Left lobe of liver (tissue), 2 donors: ENCODE results near the gene MAP1LC3A. TPM values are rescaled to one million over a fixed set of nuclear protein-coding genes. Genes with fewer than 3 reads are reported as not detected.

Experiments
- ATAC-seq: fragments of 200-7000 bp; cut with Tn5 transposase; one replicate; pipeline ENCODE4 v1.9.1; 2020; ENCODE audit warnings: mild to moderate bottlenecking, moderate library complexity
- DNase-seq: peaks from one replicate; pipeline ENCODE4 v3.0.0-alpha.2; 2020; ENCODE audit warnings: low spot score
- total RNA-seq: library from RNA; stranded (reverse); gene quantifications from one replicate; pipeline ENCODE4 v1.2.1, GENCODE V29; 2021
- donor health status: DM: no; HTN: no; CAD: no; lungs with moderate emphysema.
- donor health status: DM: no; HTN: yes; CAD: no.

The MAP1LC3A gene
- total RNA-seq, 1 donor from 2014 or later = 24.2 TPM

GRCh38 chr20:34547844-34548613, 10.5 kb upstream of the MAP1LC3A start:
- ATAC-seq (no peak), DNase-seq (no peak)

DNA sequence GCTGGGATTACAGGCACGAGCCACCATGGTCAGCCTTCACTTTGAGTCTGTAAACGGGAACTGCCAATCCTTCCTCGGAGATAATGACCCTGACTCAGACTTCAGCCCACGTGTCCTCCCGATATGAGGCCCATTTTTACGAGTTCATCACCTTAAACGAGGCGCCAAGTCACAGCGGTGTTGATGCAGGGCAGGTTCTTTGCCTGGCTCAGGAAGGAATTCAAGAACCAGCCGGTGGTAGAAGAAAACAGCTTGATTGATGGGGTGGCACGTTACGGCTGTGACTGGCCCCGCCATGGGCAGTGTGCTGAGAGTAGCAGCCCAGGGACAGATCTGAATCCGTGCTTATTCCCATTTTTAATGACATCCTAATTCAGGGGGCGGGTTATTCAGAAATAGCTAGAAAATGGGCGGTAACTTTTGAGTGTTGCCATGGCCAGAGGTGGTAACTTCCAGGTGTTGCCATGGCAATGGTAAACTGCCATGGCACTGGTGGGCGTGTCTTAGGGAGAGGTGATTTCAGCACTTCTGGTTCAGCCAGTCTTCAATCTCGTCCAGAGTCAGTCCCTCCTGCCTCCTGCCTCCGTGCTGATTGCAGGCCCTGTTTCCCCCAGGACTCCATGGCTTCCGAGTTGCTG, 9.1 kb upstream of the MAP1LC3A start:
- DNase-seq (no peak), ATAC-seq (no peak)

- DNase-seq (no peak), ATAC-seq (no peak)
Measured at GRCh38 chr20:34549929-34550305, 8.6 kb upstream of the MAP1LC3A start.

DNA sequence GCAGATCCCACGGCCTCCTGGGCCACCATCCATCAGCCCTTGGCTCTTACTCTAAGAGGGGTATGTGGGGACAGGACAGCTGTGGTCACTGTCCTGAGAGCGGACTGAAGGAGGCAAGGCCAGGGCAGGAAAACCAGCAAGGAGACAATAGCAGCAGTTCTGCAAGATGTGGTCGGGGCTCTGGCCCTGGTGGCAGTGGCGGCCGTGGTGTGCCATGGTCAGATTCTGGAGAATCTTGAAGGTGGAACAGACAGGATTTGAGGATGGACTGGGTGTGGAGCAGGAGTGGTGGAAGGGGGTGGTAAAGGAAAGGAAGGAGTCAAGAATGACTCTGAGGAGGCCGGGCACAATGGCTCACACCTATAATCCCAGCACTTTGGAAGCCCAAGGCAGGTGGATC, 5.9 kb upstream of the MAP1LC3A start:
- DNase-seq (no peak), ATAC-seq (no peak)

GRCh38 chr20:34553366-34553867, 5.1 kb upstream of the MAP1LC3A start:
- DNase-seq (peak; percentile 86), ATAC-seq (peak; percentile 86)

DNA sequence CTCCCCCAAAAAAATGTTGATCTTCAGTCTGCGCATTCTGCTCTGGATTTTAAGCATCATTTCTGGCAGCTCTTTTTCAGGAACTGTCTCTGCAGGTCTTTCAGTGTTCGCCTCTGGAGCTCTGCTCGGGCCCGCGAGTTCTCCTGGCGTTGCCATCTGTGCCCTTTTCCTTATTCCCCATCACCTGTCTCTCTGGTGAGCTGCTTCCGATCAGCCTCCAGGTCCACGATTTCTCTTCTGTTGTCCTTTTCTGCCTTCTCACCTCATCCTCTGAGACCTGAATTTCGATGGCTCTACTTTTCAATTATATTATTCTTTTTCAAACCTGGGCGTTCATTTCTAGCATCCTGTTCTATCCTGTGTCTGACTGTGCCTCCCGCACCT, 590 bp upstream of the MAP1LC3A start:
- ATAC-seq (no peak), DNase-seq (no peak)

DNA sequence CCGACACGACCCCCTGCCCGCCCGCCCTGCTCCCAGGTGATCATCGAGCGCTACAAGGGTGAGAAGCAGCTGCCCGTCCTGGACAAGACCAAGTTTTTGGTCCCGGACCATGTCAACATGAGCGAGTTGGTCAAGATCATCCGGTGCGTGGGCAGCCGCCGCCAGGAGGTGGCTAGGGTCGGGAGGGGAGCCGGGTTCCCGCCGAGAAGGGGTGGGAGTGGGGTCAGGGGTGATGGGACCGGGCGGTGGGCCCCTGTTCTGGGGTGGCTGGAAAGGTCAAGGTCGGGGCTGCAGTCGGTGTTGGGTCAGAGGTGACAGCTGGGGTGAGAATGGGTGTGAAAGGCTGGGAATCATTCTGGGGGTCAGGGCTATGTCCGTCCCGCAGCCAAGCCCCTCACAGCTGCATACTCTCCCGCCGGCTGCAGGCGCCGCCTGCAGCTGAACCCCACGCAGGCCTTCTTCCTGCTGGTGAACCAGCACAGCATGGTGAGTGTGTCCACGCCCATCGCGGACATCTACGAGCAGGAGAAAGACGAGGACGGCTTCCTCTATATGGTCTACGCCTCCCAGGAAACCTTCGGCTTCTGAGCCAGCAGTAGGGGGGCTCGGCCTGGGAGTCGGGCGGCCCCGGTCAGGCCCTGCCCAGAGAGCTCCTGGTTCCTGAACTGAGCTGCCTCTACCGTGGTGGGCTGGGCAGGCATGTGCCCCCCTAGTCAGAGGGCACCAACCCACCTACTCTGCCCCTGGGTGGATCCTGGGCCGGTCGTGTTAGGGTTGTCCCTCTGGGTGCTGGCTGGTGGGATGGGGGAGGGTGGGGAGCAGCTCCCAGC, 1.0 kb downstream of the MAP1LC3A start:
- DNase-seq = peak; percentile 58
- peak; percentile 40 for ATAC-seq

DNA sequence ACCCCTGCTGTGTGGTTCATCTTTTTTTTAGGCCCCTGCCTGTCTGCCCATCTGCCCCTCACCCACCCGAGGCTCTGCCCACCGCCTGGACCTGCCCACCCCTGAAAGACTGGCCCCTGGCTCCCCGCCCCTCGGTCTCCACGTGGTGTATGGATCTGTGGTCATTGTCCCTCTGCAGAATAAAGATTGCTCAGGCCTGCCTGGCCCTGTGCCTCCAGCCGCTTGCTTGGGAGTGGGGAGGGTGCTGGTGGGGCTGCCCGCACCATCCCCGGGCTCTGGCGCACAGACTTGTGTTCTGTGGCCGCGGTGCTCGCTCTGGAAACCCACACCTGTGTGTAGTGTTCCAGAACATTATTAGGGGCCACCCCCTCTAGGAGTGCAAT, 1.6 kb downstream of the MAP1LC3A start:
- DNase-seq = peak; percentile 74
- ATAC-seq = peak; percentile 58

GRCh38 chr20:34560614-34561013, 2.1 kb downstream of the MAP1LC3A start:
- DNase-seq (no peak), ATAC-seq (no peak)

- no peak for DNase-seq
- ATAC-seq = no peak
Measured at GRCh38 chr20:34561661-34562060, 3.1 kb downstream of the MAP1LC3A start.

GRCh38 chr20:34562641-34563040, 4.1 kb downstream of the MAP1LC3A start:
- DNase-seq (no peak), ATAC-seq (no peak)

- peak; percentile 54 for ATAC-seq
- DNase-seq = no peak
Measured at GRCh38 chr20:34564833-34565232, 6.3 kb downstream of the MAP1LC3A start.

DNA sequence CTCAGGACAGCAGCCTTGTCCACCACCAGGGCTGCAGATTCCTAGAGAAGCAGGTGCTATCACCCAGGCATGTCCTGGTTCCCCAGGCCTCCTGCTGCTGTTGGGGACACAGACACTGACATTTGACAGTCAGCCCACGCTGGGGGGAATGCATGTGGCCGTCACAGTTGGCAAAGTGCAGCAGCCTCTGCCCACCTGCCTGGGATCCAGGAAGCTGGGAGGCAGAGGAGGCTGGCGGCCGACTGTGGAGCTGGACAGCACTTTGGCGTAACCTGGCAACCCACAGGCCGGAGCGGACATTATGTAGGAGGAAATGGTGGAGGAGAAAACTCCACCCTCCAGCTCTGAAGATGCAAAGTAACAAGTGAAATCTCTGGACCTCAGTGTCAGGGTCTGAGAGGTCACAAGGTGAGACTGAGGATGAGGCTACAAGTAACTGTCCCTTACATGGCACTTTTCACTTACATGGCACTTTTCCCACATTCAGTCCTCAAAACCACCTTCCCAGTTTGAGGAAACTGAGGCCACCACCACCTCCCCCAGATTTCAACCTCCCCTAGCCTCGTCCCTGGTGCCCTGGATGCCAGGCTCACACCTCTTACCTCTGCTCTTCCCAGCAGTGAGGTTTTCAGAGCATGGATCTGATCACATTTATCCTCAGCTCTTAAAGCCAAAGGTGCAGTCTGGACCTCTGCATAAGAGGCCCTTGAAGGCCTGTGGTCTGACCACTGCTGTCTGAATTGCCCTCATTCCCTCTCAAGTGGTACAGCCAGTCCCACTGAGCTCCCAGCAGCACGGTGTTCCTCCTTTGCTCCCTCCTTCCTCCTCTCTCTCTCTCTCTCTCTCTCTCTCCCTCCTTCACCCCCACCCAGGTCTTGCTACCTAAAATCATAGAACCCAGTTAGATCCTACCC, 8.7 kb downstream of the MAP1LC3A start:
- ATAC-seq = no peak
- DNase-seq = no peak

DNA sequence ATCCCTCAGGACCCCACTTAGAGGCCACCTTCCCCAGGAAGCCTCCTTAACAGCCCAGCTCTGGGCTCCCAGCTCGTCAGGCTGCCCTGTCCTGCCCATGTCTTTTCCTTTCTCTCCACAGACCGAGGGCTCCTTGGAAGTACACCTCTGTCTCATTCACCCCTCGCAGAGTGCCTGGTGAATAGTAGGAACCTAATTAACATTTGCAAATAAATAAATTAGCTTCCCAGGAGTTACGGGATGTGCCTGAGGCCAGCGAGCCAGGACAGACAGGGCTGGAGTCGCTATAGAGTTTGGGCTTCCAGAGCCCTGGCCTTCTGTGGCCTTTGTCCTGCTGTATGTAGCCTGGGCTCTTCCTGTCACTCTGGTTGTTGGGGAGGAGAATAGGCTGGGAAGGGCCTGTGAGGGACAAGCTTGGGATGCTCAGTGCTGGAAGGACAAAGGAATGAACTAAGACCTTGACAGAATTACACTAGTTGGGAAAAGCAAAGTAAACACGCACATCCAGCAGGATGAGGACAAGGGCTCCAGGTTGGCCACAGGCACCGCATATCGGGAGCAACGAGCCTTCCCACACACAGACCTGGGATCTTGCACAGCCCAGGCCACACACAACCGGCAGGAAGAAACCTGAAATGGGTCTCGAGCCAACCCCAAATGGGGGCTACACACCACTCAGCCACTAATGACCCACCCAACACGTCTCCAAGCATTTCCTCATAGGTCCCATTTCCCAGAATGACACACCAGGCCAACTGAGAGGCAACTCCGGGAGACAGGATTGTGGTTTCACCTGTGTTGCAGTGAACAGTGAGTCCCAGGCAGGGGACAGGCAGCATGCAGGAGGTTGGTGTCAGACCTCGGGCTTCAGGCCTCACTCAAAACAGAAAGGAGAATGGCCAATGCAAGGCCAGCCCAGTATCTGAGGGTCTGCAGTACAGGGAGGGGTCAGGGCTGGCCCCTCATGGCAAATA, 9.7 kb downstream of the MAP1LC3A start:
- DNase-seq = no peak
- no peak for ATAC-seq

GRCh38 chr20:34569598-34569997, 11.1 kb downstream of the MAP1LC3A start:
- ATAC-seq (no peak), DNase-seq (no peak)

- no peak for ATAC-seq
- DNase-seq = no peak
Measured at GRCh38 chr20:34570859-34571306, 12.4 kb downstream of the MAP1LC3A start.

DNA sequence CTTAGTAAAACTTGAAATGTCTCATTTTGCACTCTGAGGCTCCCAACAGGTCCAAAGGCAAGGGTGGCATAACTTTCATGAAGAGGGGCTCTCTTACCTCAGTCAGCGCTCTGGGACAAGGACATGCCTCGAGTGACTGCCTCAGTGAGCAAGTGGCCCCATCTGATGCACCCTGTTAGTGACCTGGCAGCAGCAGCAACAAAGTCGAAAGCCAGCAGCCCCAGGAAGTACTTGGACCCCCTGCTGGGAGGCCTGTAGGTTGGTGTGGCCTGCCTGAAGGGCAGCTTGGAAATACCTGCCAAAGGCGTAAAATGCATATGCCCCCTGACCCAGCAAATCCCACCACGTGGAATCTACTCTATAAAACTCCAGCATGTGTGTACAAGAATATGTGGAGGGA, 13.2 kb downstream of the MAP1LC3A start:
- ATAC-seq = no peak
- DNase-seq = peak; percentile 26

DNA sequence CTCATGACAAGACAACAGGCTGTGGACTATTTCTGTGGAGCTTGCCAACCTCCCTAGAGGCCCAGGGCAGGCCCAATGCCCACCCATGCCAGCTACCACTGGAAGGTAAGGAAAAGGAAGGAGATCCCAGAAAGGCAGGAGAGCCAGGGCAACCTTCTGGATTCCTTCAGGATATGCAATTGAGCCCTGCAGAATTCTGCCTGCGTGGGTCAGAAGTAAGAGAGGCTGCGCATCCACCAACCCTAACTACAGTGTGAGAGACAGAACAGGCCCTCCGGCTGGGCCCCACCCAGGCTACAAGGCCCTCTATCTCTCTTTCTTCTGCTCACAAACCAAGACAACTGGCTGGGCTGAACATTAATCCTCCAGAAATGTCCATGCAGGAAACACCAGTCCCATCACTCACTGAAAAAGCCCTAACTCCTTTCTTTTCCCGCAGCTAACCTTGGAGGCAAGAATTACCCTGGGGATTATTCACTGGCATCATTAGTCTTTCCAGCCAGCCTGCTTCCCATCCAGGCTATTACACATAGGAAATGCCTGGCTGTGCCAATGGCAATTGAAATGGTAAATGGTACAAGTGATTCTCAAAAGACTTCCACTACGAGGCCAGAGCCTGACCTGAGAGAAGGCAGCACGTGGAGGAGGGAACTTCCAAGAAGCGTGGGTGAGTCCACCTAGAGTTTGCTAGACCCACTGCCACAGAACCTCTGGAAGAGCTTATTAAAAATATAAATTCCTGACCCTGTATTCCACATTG, 15.2 kb downstream of the MAP1LC3A start:
- ATAC-seq = no peak
- DNase-seq = no peak

DNA sequence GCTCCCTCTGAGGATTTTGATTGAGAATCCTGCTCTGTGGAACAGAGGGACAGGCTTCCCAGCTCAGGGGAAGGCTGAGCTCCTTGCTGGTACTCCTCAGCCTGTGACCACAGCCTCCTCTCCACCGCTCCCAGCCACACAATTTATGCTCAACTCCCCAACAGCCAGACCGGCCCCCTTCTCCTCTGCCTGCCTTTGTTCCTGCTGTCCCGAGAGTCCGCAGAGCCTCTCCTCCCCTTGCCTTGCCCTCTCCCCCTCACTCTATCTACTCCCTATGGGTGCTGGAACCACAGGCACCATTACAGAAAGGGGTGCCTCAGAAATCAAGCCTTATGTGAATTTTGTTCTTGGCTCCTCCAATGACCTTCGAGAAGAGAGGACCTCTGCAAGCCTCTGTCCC, 15.9 kb downstream of the MAP1LC3A start:
- no peak for ATAC-seq

More for the DNA sequence above, 15.9 kb downstream of the MAP1LC3A start:
- DNase-seq = no peak
